Heart right ventricle (tissue), 16 donors: Measurements from ENCODE around the gene SF3B3. TPM values are rescaled to one million over a fixed set of nuclear protein-coding genes. Genes with fewer than 3 reads are reported as not detected.
"Not testable (repeated sequence)": the region's sequence is repeated elsewhere in the genome, so short reads cannot be mapped to it uniquely, and the experiment has no call there.

Experiments
- ATAC-seq, 8 donors: fragments of 200-7000 bp; cut with Tn5 transposase; one replicate each; pipeline ENCODE4 v1.9.1; 2020; ENCODE audit warnings: mild to moderate bottlenecking in 8 of 8, moderate library complexity in 8 of 8, moderate number of reproducible peaks in 1 of 8
- DNase-seq, 2 donors: peaks; one replicate each; pipeline ENCODE4 v3.0.0-alpha.2; 2020
- H3K27ac ChIP-seq, 10 donors: fragments of 200-600 bp; sonication (generic) in 2 of 10; one replicate each; pipeline versions ENCODE4 v1.5.0 to v1.8.0; 2020 to 2022; ENCODE audit warnings: mild to moderate bottlenecking in 3 of 10
- H3K27me3 ChIP-seq, 7 donors: fragments of 200-600 bp; one replicate each; pipeline ENCODE4 v1.8.0; 2021 to 2022; ENCODE audit warnings: mild to moderate bottlenecking in 2 of 7
- H3K36me3 ChIP-seq, 9 donors: fragments of 200-600 bp; sonication (generic) in 1 of 9; one replicate each; pipeline versions ENCODE4 v1.5.0 to v1.8.0; 2020 to 2022; ENCODE audit warnings: mild to moderate bottlenecking in 2 of 9
- H3K4me1 ChIP-seq, 9 donors: fragments of 200-600 bp; sonication (generic) in 1 of 9; one replicate each; pipeline versions ENCODE4 v1.5.0 to v1.8.0; 2020 to 2022; ENCODE audit warnings: mild to moderate bottlenecking in 4 of 9
- H3K4me3 ChIP-seq, 10 donors: fragments of 200-600 bp; sonication (generic) in 2 of 10; one replicate each; pipeline versions ENCODE4 v1.5.0 to v1.8.0; 2020 to 2022; ENCODE audit warnings: mild to moderate bottlenecking in 7 of 10, moderate library complexity in 2 of 10
- H3K9me3 ChIP-seq, 11 donors: fragments of 200-600 bp in 10 of 11; sonication (generic) in 2 of 11; one replicate each; pipeline versions ENCODE4 v1.5.0 to v1.8.0; 2013 to 2022; ENCODE audit warnings: mild to moderate bottlenecking in 2 of 11, control low read depth in 1 of 11, moderate library complexity in 1 of 11
- WGBS, 2 donors: extraction: QIAGEN DNeasy Blood & Tissue Kit; methylation state at CpG; one replicate each; pipeline ENCODE4 v1.1.7; 2013; ENCODE audit warnings: inconsistent platforms in 1 of 2; 5-methylcytosine and 5-hydroxymethylcytosine counted together
- intact Hi-C, 10 donors: fragments of 100-400 bp; cut with DNase I; formaldehyde crosslinking; loops; one replicate each; pipeline versions ENCODE4 v1.11.1 to v1.14.2; 2022
- polyA plus RNA-seq, 2 donors: library from polyadenylated mRNA; stranded (reverse); fragments of 200-250 nt; gene quantifications; one replicate each; pipeline ENCODE4 v1.2.3, GENCODE V29; 2013
- total RNA-seq, 10 donors: library from RNA; stranded (reverse); fragmentation: NEBNext Ultra II Directional in 3 of 10; extraction: Animal tissue kit (Norgen Biotek cat#: 25700) in 3 of 10; gene quantifications; one replicate each; pipeline versions ENCODE4 v1.2.1 to v1.2.4, GENCODE V29; 2021 to 2023
- TF ChIP-seq, protein P1 (sequence below), 9 donors: fragments of 200-600 bp; sonication (generic) in 2 of 9; IDR thresholded peaks; one replicate each; pipeline versions ENCODE4 v1.5.0 to v1.8.0; 2021 to 2022; ENCODE audit warnings: antibody characterized with exemption in 9 of 9, mild to moderate bottlenecking in 5 of 9, moderate library complexity in 1 of 9
- donor health status: Arrhythmogenic right ventricular cardiomyopathy.
- donor health status: ischemic (EF 13 %, LVEDD 7.1; RV severe dilation, severe dysfunction).
- donor health status: healthy with polysubstance abuse.
- donor health status: DM: no; HTN: yes; CAD: no.
- donor health status: DM: no; HTN: no; CAD: no.
- donor health status: ischemic (EF 25% LVEDD 6.9; RV normal size, moderate dysfunction).
- donor health status: ischemic (EF 25% LVEDD 5.7; RV mildly dilated, moderate dysfunction).
- donor health status: healthy.
- donor health status: DM: yes; HTN: yes; CAD: no.
- donor health status: Ischemic cardiomyopathy.
- donor health status: ischemic (EF 35%, LVEDD 5.7; RV mildly dilated, moderate dysfunction).
- donor health status: nonischemic (EF 11% LVEDD 7.7; RV severe dilation, severe dysfunction).
- donor health status: DM: yes; HTN: yes; CAD: no.
- donor health status: PGD.
- donor health status: ischemic (EF 29% LVEDD 5.4; RV normal size, mild dysfunction).
- donor health status: nonischemic (EF 23%, LVEDD 6.1; RV moderate dilation, normal function).

SF3B3 gene
- total and polyA plus RNA-seq, 12 donors = 45.4 to 188 (median 159) TPM

DNA sequence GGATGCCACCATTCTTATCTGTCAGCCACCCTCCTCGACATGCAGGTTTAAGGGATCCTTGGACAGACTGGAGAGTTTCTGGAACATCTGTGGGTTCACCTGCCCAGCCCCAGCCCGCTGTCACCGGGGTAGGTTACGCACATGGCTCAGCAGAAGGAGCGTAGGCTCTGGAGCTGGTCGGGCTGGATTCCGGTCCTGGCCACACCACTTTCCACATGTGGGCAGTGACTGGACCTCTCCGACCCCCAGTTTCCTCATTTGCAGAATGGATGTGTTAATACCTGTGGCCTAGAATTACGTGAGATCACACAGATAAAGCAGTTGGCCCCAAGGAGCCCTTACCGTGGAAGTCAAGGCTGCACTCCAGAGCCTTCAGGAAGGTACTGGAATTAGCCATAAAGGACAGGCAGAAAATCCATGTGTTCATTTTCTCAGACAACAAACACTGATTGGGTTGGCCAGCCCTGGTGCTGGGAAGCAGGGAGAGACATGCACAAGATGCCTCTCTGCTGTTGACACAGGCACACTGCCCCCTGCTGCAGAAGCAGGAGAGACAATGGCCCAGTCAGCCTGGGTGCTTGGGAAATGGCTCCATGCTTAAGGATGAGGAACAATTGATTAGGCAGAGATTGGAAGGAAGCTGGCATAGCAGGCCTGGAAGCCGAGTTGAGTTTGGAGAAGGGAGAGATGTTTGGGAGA, 58.8 kb downstream of the SF3B3 start:
- H3K27me3 ChIP-seq = no peaks in the 10 kb centered on the region
- WGBS, 2 donors = 80 to 84% methylated on average over 11 of the region's 11 CpGs
- no peak overlapping the region for H3K27ac ChIP-seq
- H3K4me1 ChIP-seq = peaks cover 0 to 17% (median 8%) of the 10 kb centered on the region in 9 donors
- intact Hi-C loops = no loop called here
- TF ChIP-seq, protein P1, sequence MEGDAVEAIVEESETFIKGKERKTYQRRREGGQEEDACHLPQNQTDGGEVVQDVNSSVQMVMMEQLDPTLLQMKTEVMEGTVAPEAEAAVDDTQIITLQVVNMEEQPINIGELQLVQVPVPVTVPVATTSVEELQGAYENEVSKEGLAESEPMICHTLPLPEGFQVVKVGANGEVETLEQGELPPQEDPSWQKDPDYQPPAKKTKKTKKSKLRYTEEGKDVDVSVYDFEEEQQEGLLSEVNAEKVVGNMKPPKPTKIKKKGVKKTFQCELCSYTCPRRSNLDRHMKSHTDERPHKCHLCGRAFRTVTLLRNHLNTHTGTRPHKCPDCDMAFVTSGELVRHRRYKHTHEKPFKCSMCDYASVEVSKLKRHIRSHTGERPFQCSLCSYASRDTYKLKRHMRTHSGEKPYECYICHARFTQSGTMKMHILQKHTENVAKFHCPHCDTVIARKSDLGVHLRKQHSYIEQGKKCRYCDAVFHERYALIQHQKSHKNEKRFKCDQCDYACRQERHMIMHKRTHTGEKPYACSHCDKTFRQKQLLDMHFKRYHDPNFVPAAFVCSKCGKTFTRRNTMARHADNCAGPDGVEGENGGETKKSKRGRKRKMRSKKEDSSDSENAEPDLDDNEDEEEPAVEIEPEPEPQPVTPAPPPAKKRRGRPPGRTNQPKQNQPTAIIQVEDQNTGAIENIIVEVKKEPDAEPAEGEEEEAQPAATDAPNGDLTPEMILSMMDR (IDR thresholded peaks at IDR 0.05) = peak in 3 of 9 donors; percentile 8 to 26 (median 14)
- no peaks in the 10 kb centered on the region for H3K36me3 ChIP-seq
- no peak for ATAC-seq
- no peaks in the 10 kb centered on the region for H3K9me3 ChIP-seq
- DNase-seq = no peak
- no peak overlapping the region for H3K4me3 ChIP-seq

DNA sequence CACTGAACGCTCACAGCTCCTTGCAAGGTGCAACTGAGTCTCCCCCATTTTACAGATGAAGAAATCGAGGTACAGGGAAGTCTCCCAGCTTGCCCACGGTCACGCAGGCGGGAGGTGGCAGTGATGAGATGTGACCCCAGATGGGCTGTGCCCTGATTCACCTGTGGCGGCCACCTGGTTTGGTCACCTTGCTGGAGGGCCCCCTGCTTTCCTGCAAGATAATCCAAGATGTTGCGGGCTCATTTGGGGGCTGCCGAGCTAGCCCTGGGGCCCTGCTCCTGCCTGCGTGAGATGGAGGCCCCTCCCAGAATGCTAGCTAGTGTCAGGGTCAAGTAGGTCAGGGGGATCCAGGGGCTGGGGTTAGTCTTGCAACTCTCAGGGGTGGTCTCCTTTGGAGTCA, 63.1 kb downstream of the SF3B3 start:
- no peaks in the 10 kb centered on the region for H3K36me3 ChIP-seq
- no peak for ATAC-seq
- intact Hi-C loops = no loop called here
- TF ChIP-seq, protein P1 (IDR thresholded peaks at IDR 0.05) = no peak
- 91 to 92% methylated on average over 9 of the region's 9 CpGs for WGBS, 2 donors
- no peak overlapping the region for H3K4me3 ChIP-seq
- no peak overlapping the region for H3K27ac ChIP-seq
- H3K4me1 ChIP-seq = peaks cover 8 to 42% (median 27%) of the 10 kb centered on the region in 9 donors
- DNase-seq = no peak
- H3K27me3 ChIP-seq = no peaks in the 10 kb centered on the region
- no peaks in the 10 kb centered on the region for H3K9me3 ChIP-seq

DNA sequence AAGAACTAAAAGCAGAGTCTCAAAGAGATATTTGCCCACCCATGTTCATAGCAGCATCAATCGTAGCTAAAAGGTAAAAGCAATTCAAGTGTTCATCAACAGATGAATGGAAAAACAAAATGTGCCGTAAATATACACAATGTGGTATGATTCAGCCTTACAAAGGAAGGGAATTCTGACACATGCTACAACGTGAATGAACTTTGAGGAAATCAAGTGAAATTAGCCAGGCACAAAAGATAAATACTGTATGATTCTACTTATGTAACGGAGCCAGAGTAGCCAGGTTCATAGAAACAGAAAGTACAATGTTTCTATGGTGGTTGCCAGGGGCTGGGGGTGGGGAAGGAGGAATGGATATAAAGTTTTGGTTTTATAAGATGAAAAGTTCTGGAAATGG, 64.9 kb downstream of the SF3B3 start:
- DNase-seq = no peak
- Histone ChIP-seq H3K9me3 (no peaks in the 10 kb centered on the region), H3K27me3 (no peaks in the 10 kb centered on the region), H3K27ac (peak overlapping the region in 3 of 10 donors; percentile 1 to 22 (median 19)), H3K4me3 (no peak overlapping the region), H3K36me3 (no peaks in the 10 kb centered on the region), H3K4me1 (peaks cover 14 to 51% (median 39%) of the 10 kb centered on the region in 9 donors)
- intact Hi-C loops = no loop called here
- WGBS, 2 donors = 58 to 73% methylated on average over 4 of the region's 4 CpGs
- TF ChIP-seq, protein P1 (IDR thresholded peaks at IDR 0.05) = no peak
- ATAC-seq = no peak

DNA sequence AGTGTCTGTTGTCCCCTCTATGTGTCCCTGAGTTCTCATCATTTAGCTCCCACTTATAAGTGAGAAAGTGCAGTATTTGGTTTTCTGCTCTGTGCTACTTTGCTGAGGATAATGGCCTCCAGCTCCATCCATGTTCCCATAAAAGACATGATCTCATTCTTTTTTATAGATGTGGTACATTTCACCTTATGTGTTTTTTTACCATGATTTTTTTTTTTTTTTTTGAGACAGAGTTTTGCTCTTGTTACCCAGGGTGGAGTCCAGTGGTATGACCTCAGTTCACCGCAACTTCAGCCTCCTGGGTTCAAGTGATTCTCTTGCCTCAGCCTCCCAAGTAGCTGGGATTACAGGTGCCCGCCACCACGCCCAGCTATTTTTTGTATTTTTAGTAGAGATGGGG, 65.8 kb downstream of the SF3B3 start:
- H3K4me3 ChIP-seq, H3K36me3 ChIP-seq, DNase-seq, H3K27me3 ChIP-seq, ATAC-seq, intact Hi-C loops, H3K9me3 ChIP-seq: not testable (repeated sequence)
- Histone ChIP-seq H3K4me1 (peaks cover 14 to 55% (median 39%) of the 10 kb centered on the region in 9 donors), H3K27ac (peak overlapping the region in 7 of 10 donors; percentile 3 to 79 (median 58))
- WGBS, 2 donors = 91 to 92% methylated on average over 3 of the region's 3 CpGs

DNA sequence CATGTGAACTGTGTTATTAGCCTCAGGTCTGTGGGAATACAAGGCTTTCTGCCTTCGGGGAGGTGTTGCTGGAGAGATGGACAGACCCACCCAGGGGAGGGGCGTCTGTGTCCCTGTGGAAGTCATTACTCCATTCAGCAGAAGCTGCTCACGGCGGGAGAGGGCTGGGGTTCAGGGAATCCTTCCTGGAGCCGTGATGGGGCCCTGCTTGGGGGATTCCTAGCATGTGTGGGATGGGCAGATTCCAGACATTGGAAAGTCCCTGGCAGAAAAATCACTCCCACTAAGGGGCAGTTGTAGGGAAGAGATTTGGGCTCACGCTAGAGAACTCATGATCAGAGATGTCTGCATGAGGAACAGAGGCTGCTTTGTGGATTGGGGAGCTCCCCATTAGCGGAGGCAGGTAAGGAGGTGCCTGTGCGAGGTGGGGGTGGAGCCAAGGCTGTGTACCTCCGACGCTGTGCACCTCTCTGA, 66.4 kb downstream of the SF3B3 start:
- intact Hi-C loops = no loop called here
- Histone ChIP-seq H3K9me3 (peaks cover 0 to 5% (median 0%) of the 10 kb centered on the region in 11 donors), H3K4me1 (peaks cover 14 to 61% (median 41%) of the 10 kb centered on the region in 9 donors), H3K27me3 (no peaks in the 10 kb centered on the region), H3K4me3 (peak overlapping the region in 2 of 10 donors; percentile 11 to 24), H3K36me3 (no peaks in the 10 kb centered on the region), H3K27ac (peak overlapping the region in 9 of 10 donors; percentile 3 to 79 (median 56))
- ATAC-seq (peak; percentile 12 to 59 (median 45)), DNase-seq (peak; percentile 29 to 39)
- WGBS, 2 donors = 23 to 29% methylated on average over 10 of the region's 10 CpGs
- TF ChIP-seq, protein P1 (IDR thresholded peaks at IDR 0.05) = no peak
